GM18909 (cell line): ENCODE measurements around the gene CUL9.

Experiments
- ATAC-seq: cut with Tn5 transposase; IDR thresholded peaks from one replicate; pipeline ENCODE4 v1.9.1; 2021; ENCODE audit warnings: mild to moderate bottlenecking; ENCODE audit not compliant: unreplicated experiment, poor library complexity

The CUL9 gene

GRCh38 chr6:43192911-43193310 lies 10.9 kb downstream of the CUL9 start:
- no peak for ATAC-seq

GRCh38 chr6:43193929-43194328 lies 11.9 kb downstream of the CUL9 start:
- ATAC-seq: no peak

- no peak for ATAC-seq
These were observed 14.3 kb downstream of the CUL9 start for GRCh38 chr6:43196337-43196736.

- ATAC-seq: no peak
These were observed 17.9 kb downstream of the CUL9 start for GRCh38 chr6:43199912-43200311.

DNA sequence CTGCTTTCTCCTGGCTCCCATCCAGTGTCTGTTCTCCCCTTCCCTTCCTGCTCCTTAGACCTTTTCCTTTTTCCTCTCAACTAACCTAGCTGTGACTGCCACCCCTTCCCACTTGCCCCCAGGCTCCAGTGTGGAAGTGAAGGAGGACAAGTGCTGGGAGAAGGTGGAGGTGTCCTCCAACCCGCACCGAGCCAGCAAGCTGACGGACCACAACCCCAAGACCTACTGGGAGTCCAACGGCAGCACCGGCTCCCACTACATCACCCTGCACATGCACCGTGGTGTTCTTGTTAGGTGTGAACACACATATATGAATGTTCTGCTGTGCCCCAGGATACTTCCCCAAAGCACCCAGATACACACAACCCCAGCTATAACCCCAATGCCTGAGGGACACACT lies 18.5 kb downstream of the CUL9 start:
- ATAC-seq: no peak

DNA sequence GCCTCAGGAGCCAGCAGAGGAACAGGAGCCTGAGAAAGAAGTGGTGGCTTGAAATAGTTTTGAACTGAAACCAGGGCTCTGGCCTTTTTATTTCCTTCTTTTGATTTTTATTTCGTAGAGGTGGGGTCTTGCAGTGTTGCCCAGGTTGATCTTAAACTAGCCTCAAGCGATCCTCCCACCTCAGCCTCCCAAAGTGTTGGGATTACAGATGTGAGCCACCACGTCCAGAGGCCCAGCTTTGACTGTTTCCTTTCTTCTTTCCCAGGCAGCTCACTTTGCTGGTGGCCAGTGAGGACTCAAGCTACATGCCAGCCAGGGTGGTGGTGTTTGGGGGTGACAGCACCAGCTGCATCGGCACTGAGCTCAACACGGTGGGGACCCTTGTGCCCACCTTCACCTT lies 20.5 kb downstream of the CUL9 start:
- no peak for ATAC-seq

DNA sequence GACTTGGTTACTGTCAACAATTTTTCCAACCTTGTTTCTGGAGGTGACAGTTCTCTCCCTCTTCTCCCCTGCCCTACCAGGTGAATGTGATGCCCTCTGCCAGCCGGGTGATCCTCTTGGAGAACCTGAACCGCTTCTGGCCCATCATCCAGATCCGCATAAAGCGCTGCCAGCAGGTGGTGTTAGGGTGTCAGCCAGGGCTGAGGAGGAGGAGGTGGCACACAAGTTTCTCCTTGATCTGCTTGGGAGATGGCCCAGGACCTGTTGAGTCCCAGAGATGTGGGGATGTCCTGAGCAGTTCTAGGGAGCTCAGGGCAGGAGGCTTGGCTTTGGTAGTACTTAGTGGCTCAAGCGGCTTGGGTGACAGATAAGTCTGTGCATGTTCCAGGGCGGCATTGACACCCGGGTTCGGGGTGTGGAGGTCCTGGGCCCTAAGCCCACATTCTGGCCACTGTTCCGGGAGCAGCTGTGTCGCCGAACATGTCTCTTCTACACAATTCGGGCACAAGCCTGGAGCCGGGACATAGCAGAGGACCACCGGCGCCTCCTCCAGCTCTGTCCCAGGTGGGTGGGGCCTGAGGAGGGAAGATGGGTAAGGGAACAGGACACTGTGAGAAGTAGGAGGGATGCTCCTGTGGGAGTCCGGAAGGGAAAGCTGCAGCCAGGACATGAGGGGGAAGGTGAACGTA lies 21.2 kb downstream of the CUL9 start:
- no peak for ATAC-seq

- no peak for ATAC-seq
These were observed 21.7 kb downstream of the CUL9 start for GRCh38 chr6:43203718-43204095.

- no peak for ATAC-seq
These were observed 22.5 kb downstream of the CUL9 start for GRCh38 chr6:43204271-43205105.

DNA sequence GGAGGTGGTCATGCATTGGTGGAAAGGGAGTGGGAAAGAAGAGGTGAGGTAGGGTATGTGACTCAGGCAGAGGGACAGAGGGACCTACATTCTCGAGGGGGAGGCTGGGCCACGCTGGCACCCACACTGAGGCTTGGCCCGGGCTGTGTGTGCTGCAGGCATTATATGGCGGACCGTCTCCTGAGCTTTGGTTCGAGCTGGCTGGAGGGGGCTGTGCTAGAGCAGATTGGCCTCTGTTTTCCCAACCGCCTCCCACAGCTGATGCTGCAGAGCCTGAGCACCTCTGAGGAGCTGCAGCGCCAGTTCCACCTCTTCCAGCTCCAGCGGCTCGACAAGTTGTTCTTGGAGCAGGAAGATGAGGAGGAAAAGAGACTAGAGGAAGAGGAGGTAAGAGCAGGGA lies 23.9 kb downstream of the CUL9 start:
- no peak for ATAC-seq

DNA sequence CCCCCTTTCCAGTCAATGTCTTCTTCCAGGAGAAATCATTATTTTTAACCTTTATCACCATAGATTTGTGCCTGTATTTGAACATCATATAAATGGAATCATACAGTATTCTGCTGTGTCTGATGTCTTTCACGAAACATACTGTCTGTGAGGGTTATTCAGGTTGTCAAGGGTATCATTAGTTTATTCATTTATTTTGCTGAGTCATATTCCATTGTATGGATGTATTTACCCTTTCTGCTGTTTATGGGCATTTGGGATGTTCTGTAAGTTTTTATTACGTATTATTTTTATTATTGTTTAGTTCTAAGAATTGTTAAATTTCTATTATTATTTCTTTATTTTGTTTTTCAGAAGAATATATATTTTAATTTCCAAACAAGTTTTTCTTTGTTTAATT lies 25.3 kb downstream of the CUL9 start:
- no peak for ATAC-seq

DNA sequence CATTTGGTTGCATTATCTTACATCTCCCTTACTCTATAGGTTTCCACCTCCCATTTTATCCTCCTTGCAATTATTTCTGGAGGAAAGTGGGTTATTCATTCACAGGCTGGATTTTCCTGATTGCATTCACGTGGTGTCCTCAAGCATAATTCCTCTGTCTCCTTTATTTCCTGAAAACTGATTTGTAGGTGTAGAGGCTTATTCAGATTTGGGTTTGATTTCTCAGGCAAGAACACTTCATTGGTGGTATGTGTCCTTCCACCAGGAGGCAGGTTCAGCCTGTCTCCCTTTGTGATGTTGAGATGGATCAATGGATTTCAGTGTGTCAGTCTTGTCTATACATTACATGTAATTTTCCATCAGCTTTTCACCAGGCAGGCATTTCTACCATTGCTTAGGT lies 30.0 kb downstream of the CUL9 start:
- no peak for ATAC-seq

- ATAC-seq: no peak
These were observed 31.4 kb downstream of the CUL9 start for GRCh38 chr6:43213431-43213830.

GRCh38 chr6:43215066-43215465 lies 33.1 kb downstream of the CUL9 start:
- ATAC-seq: no peak

- ATAC-seq: no peak
These were observed 34.2 kb downstream of the CUL9 start for GRCh38 chr6:43216200-43216599.

GRCh38 chr6:43217351-43217750 lies 35.4 kb downstream of the CUL9 start:
- ATAC-seq: no peak

- ATAC-seq: no peak
These were observed 37.1 kb downstream of the CUL9 start for GRCh38 chr6:43219119-43219518.

- no peak for ATAC-seq
These were observed 37.8 kb downstream of the CUL9 start for GRCh38 chr6:43219814-43220213.

GRCh38 chr6:43220439-43220951 lies 38.5 kb downstream of the CUL9 start:
- ATAC-seq: no peak

DNA sequence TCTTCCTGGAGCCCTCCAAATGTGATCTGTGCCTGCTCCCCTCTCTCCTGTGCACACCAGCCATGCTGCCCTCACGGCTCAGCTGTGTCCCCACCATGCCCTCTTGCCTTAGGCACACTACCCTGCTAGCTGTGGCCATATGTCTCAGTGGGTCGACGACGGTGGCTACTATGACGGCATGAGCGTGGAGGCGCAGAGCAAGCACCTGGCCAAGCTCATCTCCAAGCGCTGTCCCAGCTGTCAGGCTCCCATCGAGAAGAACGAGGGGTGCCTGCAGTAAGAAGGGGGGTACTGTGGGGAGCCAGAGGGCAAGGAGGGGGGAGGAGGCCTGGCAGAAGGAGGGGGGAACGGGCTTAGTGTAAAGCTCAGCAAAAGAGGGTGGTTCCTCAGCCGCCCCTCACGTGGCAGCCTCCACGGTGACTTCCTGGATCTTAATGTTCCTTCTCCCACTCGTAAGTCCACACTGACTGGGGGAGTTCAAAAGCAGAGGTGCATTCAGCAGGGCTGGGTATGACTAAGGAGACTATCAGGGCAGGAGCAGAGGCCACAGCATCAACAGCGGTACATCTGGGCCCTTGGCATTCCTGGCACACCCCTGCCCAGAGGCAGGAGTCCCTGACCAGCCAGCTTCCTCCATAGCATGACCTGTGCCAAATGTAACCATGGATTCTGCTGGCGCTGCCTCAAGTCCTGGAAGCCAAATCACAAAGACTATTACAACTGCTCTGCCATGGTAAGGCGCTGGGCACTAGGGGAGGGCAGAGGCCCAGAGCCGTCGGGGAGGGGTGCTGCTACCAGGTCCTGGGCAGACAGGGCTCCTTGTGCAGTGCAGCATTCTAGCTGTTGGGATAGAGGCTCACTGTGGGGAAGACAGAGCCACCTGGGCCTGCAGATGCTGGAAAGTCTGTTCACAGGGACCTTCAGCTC lies 39.3 kb downstream of the CUL9 start:
- no peak for ATAC-seq
